HG02759 (cell line): ENCODE measurements around the gene CPAMD8.
"Not testable (repeated sequence)": the region's sequence is repeated elsewhere in the genome, so short reads cannot be mapped to it uniquely, and the experiment has no call there.

Source experiments
- ATAC-seq: cut with Tn5 transposase; IDR thresholded peaks from one replicate; pipeline ENCODE4 v1.9.1; 2021; ENCODE audit warnings: mild to moderate bottlenecking, moderate library complexity; ENCODE audit not compliant: unreplicated experiment

Gene CPAMD8

DNA sequence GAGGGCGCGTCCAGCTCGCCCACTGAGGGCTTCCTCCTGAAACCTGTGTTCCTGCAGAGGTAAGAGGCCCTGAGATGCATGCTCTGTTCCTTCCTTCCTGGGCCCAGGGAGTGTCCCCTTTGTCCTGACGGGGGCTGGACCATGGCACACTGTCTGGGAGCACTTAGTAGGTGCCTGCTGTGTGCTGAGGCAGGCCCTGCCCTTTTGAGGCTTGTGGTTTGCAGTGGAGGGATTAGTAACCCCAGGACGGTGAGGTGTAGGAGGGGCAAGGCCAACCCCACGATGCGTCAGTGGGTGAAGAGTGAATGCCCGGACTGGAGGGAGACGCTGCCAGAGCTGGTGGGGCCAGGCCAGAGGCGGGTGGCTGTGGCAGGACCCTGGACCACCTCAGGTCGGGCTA lies 149.0 kb downstream of the CPAMD8 start:
- no peak for ATAC-seq

DNA sequence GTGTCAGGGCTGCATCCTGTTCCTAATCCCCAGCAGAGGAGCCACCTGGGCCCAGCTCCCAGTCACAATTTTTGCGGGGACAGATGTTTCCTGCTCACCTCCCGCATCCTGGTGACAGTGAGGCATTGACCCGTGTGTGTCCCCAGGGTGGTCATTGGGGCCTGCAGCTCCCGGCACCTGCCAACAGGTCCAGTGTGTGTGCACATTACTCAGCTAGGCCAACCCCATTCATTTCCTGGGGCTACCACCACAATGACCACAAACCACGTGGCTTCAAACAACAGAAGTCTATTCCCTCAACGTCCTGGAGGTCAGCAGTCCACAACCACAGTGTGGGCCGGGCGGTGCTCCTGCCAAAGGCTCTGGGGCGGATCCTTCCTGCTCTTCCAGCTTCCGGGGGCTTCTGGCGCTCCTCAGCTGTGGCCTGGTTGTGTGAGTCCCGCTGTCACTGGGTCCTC lies 149.7 kb downstream of the CPAMD8 start:
- no peak for ATAC-seq

DNA sequence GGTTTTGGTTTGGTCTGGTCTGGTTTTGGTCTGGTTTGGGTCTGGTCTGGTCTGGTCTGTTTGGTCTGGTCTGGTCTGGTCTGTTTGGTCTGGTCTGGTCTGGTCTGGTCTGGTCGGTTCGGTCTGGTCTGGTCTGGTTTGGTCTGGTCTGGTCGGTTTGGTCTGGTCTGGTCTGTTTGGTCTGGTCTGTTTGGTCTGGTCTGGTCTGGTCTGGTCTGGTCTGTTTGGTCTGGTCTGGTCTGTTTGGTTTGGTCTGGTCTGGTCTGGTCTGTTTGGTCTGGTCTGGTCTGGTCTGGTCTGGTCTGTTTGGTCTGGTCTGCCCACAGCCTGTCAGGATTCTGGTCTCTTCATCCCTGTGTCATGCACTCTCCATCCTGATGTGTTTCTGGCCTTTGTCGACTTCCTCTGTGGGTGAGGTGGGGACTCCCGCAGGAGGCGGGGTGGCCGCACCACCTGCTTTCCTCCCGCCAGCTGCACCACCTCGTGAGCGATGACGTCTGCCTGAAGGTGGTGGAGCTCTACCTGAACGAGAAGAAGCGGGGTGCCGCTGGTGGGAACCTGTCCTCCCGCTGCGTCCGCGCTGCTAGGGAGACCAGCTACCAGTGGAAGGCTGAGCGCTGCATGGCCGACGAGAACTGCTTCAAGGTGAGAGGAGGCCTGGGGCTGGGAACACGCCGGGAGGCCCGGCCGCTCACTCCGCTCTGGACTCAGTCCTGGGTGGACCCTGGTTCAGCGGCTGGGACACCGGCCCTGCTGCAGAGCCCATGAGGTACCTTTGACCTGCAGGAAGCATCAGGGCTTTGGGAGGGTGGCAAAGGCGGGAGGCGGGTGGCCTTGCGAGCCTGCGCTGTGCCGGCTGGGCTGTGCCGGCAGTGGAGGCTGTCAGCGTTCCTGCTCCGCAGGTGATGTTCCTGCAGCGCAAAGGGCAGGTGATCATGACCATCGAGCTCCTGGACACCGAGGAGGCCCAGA lies 150.7 kb downstream of the CPAMD8 start:
- no peak for ATAC-seq

GRCh38 chr19:16874978-16875299 lies 151.7 kb downstream of the CPAMD8 start:
- ATAC-seq, result not testable (repeated sequence)

GRCh38 chr19:16874250-16874977 lies 152.2 kb downstream of the CPAMD8 start:
- ATAC-seq, result no peak

- no peak for ATAC-seq
These were observed 153.0 kb downstream of the CPAMD8 start for GRCh38 chr19:16873594-16873993.

DNA sequence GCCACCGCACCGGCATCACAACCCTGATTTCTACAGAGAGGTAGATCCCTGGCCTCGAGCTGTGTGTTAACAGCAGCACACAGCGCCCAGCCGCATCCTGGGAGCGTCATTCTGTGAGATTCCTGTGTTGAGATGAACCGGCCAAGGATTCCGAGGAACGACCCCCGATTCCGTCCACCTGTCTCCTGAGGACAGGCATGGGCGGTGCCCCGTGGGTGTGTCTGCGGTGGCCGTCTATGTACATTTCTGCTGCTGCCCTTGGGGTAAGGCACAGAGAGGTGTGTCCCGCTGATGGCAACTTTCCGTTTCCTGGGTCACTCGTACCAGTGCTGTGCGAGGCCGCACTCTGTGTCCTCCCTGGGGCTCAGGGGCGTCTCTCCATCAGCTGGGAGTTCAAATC lies 153.9 kb downstream of the CPAMD8 start:
- ATAC-seq, result no peak

GRCh38 chr19:16871871-16872270 lies 154.7 kb downstream of the CPAMD8 start:
- no peak for ATAC-seq

- ATAC-seq, result no peak
These were observed 157.2 kb downstream of the CPAMD8 start for GRCh38 chr19:16869331-16869972.

DNA sequence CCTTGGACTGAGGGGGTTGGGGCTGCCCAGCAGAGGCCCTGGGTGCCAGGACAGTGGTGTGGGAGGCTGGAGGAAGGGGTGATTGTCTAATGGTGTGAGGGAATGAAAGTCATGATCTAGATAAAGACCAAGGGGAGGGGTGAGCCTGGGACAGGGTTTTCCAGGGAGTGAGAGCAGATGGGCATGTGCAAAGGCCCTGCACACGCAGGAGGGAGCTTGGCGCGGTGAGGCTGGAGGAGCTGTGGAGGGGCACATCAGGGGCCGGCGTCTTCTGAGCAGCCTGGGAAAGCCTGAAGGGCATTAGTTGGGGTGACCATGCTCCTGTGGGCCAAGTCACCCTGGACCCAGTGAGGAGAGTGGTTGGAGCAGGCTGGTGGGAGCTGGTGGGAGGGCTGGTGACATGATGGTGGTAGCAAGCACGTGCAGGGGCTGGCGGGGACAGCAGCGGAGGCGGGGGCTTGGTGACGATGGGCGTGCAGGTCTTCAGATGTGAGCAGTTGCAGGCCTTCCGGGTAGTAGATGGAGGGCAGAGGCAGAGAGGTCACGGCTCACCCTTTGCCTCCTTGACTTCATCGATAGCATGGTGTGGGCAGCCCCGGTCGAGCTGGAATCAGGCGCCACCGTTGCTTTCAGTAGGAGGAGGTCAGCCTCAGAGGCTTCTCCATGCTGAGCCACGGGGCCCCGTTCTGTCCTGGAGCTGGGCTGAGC lies 158.0 kb downstream of the CPAMD8 start:
- no peak for ATAC-seq

DNA sequence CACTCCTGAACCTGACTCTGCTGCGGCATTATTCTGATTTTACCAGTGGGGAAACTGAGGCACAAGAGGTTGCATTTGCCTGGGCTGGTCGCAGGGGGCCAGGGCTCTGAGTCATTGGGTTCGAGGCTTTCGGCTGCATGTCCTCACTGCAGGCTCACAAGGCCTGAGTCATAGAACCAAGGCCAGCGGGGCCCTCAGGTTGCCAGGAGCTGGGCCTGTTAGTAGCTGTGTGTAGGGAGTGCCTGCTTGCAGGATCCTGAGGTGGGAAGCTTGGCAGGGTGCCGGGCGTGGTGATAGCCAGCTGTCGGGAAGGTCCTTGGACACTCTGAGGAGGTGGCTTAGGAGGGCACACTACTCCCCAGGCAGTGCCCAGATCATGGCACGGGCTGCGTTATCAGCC lies 159.4 kb downstream of the CPAMD8 start:
- ATAC-seq, result no peak

- ATAC-seq, result no peak
These were observed 163.7 kb downstream of the CPAMD8 start for GRCh38 chr19:16862826-16863415.

GRCh38 chr19:16861834-16862233 lies 164.8 kb downstream of the CPAMD8 start:
- ATAC-seq, result no peak

- ATAC-seq, result no peak
These were observed 165.6 kb downstream of the CPAMD8 start for GRCh38 chr19:16861011-16861410.

DNA sequence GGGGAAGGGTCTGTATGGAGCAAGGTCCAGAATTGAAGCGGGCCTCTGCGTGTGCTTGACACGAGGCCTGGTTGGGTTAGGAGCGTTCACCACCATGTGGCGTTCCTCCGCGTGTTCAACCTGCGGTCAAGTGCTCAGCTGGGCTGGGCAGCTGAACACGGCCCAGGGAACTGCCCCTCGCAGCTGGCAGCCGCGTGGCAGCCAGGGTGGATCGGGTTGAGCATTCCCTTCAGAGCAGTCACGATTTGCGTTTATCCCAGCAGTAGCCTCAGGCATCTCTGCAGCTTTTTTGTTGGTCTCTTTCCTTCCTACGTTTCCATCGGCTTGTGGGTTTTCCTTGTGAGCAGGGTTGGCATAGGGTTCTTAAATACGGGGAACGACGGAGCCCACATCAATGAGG lies 166.5 kb downstream of the CPAMD8 start:
- ATAC-seq, result no peak

GRCh38 chr19:16859626-16860025 lies 167.0 kb downstream of the CPAMD8 start:
- ATAC-seq, result no peak

- no peak for ATAC-seq
These were observed 170.5 kb downstream of the CPAMD8 start for GRCh38 chr19:16856091-16856490.

DNA sequence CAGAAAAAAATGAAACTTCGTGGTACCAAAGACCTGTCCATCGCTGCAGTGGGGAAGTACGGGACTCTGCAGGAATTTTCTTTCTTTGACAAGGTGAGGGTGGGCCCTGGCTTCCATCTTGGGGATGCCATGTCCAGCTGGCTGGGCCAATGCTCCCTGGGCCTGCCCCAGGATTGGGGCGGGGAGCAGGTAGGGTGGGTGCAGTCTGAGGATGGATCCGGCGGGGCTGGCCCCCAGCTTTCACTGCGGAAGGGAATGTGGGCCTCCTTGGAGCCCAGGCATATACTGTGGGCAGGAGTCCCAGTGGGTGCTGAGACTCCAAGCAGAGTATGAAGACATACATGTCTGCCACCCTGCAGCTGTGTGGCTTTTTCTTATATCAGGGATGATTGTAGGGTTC lies 173.5 kb downstream of the CPAMD8 start:
- no peak for ATAC-seq

DNA sequence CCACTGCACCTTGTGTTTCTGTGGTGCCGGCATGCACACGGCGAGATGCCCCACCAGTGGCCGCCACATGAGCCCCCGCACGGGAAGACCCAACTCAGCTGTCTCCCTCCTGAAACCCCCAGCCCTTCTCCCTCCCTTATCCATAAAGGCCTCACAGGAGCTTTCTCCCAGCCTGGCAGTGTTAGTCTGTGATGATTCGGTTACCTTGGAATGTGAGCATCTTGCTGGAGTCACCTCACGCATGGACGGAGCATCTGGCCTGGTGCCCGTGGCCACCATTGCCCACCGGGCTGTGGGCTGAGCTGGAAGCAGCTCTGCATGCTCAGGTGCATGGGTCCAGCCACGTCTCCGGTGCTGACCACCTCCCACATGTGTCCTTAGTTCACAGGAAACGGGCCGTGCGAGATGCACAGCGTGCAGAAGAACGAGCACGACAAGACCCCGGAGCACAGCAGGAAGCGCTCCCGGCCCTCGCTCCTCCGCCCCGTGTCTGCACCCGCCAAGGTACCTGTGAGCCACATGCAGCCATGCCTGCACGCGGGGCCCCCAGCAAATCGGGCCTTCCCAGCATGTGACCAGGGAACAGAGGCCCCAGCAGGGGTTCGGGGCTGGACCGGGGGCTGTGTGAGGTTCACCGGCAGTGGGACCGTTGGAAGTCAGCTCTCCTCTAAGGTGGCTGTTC lies 175.4 kb downstream of the CPAMD8 start:
- ATAC-seq, result no peak

DNA sequence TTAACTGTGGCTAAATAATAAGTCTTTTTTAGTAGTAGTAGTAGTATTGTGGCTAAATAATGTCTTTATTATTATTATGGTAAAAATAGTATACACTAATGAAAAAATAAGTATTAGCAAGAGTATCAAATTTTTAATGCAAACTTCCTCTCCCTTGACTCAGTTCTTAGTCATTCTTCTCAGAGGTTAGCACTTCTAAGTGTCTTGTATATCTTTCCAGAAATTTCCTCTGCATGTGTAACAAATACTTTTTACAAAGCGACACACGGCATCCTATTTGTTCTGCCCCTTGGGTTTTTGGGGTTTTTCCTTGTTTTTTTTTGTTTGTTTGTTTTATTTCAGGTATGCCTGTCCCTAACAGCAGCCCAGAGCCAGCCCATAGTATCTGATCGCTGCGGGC lies 176.5 kb downstream of the CPAMD8 start:
- ATAC-seq, result no peak
